Keratinocyte (primary cell): ENCODE data around the gene LTN1. TPM values are rescaled to one million over a fixed set of nuclear protein-coding genes. Genes with fewer than 3 reads are reported as not detected.

Source experiments
- DNase-seq: peaks from one replicate; pipeline ENCODE4 v3.0.0-alpha.2; 2011; ENCODE audit warnings: low read depth, missing footprints, low spot score
- FAIRE-seq: peaks from 2 replicates; lab custom pipeline; 2011; peaks lifted over from hg19 to GRCh38; lab: Jason Lieb, UNC
- H2AFZ ChIP-seq: 2 replicates; pipeline ENCODE4 v1.6.0; 2012; ENCODE audit warnings: low read length, control low read depth, inconsistent platforms; ENCODE audit not compliant: control insufficient read depth
- H3K27ac ChIP-seq: 2 replicates; pipeline ENCODE4 v1.5.1; 2011; ENCODE audit warnings: low read length; ENCODE audit not compliant: control insufficient read depth, insufficient read depth
- H3K27me3 ChIP-seq: 3 replicates; pipeline ENCODE4 v1.6.0; 2011; ENCODE audit warnings: low read length; ENCODE audit not compliant: control insufficient read depth, insufficient read depth; ENCODE audit errors: extremely low read depth
- H3K36me3 ChIP-seq, 2 experiments: 2 replicates in 1 of 2; 3 replicates in 1 of 2; pipeline ENCODE4 v1.5.1; 2011; ENCODE audit warnings: low read length in 2 of 2, mild to moderate bottlenecking in 1 of 2; ENCODE audit not compliant: control insufficient read depth in 2 of 2, insufficient read depth in 2 of 2; ENCODE audit errors: extremely low read depth in 1 of 2
- H3K4me1 ChIP-seq: 3 replicates; pipeline ENCODE4 v1.5.1; 2011; ENCODE audit warnings: low read length; ENCODE audit not compliant: control insufficient read depth, insufficient read depth; ENCODE audit errors: extremely low read depth
- H3K4me2 ChIP-seq: 3 replicates; pipeline ENCODE4 v1.6.0; 2011; ENCODE audit warnings: low read depth, low read length; ENCODE audit not compliant: control insufficient read depth, insufficient read depth; ENCODE audit errors: extremely low read depth
- H3K4me3 ChIP-seq, 3 experiments: fragments of 200-600 bp in 1 of 3; sonication (generic) in 1 of 3; 2 replicates in 2 of 3; 3 replicates in 1 of 3; pipeline ENCODE4 v1.5.1; 2011 to 2016; ENCODE audit warnings: low read length in 3 of 3, mild to moderate bottlenecking in 3 of 3, control low read depth in 2 of 3, inconsistent platforms in 1 of 3, low read depth in 1 of 3, mixed read lengths in 1 of 3, mixed run types in 1 of 3, moderate library complexity in 1 of 3; ENCODE audit not compliant: control insufficient read depth in 2 of 3, insufficient read depth in 2 of 3; ENCODE audit errors: extremely low read depth in 1 of 3
- H3K79me2 ChIP-seq: 2 replicates; pipeline ENCODE4 v1.6.0; 2012; ENCODE audit warnings: low read length; ENCODE audit not compliant: control insufficient read depth, insufficient read depth
- H3K9ac ChIP-seq: 3 replicates; pipeline ENCODE4 v1.6.0; 2011; ENCODE audit warnings: low read length; ENCODE audit not compliant: control insufficient read depth, insufficient read depth; ENCODE audit errors: extremely low read depth
- H3K9me1 ChIP-seq: 3 replicates; pipeline ENCODE4 v1.6.0; 2011; ENCODE audit warnings: low read length; ENCODE audit not compliant: control insufficient read depth, insufficient read depth; ENCODE audit errors: extremely low read depth
- H3K9me3 ChIP-seq: 2 replicates; pipeline ENCODE4 v1.5.1; 2012; ENCODE audit warnings: low read depth, low read length; ENCODE audit not compliant: control insufficient read depth
- H4K20me1 ChIP-seq: 3 replicates; pipeline ENCODE4 v1.6.0; 2011; ENCODE audit warnings: low read length; ENCODE audit not compliant: control insufficient read depth, insufficient read depth; ENCODE audit errors: extremely low read depth
- CTCF ChIP-seq, 3 experiments: IDR thresholded peaks in 1 of 3; conservative IDR thresholded peaks in 1 of 3; optimal IDR thresholded peaks in 1 of 3; 2 replicates in 2 of 3; 3 replicates in 1 of 3; pipeline versions ENCODE3 to v1.5.1; 2011; ENCODE audit warnings: low read length in 3 of 3, mild to moderate bottlenecking in 3 of 3, moderate library complexity in 2 of 3, control low read depth in 1 of 3, inconsistent platforms in 1 of 3; ENCODE audit not compliant: insufficient read depth in 2 of 3; ENCODE audit errors: extremely low read depth in 1 of 3
- EZH2 ChIP-seq: IDR thresholded peaks from one replicate; pipeline ENCODE4 v1.6.1; 2012; ENCODE audit warnings: inconsistent platforms, mild to moderate bottlenecking, low read length, moderate library complexity
- dilution Hi-C: fragments of 300-500 bp; cut with MboI; formaldehyde crosslinking; loops from one replicate; pipeline ENCODE4 v1.7.0; 2020; ENCODE audit warnings: low sequenced_read_pairs; ENCODE audit not compliant: extremely low pct_ligation_motif_present
- polyA plus RNA-seq, 5 experiments: library from polyadenylated mRNA; depleted of rRNA in 3 of 5; stranded (reverse) in 3 of 5; stranded (forward) in 1 of 5; unstranded in 1 of 5; fragments of >200 nt; gene quantifications; 1 replicate in 1 of 5; 2 replicates in 3 of 5; 3 replicates in 1 of 5; pipeline versions ENCODE4 v1.2.1 to v1.2.3, GENCODE V29; 2011 to 2012; ENCODE audit warnings: missing spikeins in 2 of 5, low read depth in 1 of 5, low replicate concordance in 1 of 5

The LTN1 gene
- polyA plus RNA-seq, 1 donor (not counting 4 experiments of a cell fraction or from before 2014, with no cell fraction given): 15.8 TPM

DNA sequence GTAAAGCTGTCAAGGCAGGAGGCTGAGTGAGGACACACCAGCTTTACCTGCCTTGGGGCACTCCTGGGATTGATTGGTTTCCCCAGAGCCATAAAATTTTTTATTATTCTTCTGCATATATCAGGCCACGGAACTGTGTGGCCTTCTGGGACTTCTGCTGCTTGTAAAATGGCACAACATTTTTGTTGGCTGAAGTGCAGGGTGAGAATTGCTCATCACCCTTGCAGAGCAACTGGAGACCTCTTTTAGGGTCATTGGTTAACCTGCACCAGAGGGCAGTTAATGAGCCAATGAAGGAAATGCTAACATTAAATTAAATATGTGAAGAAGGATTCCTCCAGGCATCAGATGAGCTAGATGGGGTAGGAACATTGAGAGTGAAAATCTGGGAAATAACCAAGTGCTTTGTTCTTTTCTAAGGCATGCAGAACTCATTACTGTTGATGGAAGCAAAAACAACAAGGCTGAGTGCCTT lies 87.7 kb downstream of the LTN1 start:
- H3K9me1 ChIP-seq: no peaks in the 10 kb centered on the region
- TF ChIP-seq CTCF (optimal IDR thresholded peaks at IDR 0.05 in 1 of 3, IDR thresholded peaks at IDR 0.05 in 1 of 3, conservative IDR thresholded peaks at IDR 0.05 in 1 of 3; ENCODE audit: extremely low read depth in 1 of 3, insufficient read depth in 2 of 3, low read length in 3 of 3) (no peak), EZH2 (no peak)
- DNase-seq: no peak

GRCh38 chr21:28903448-28903847 lies 89.2 kb downstream of the LTN1 start:
- Histone ChIP-seq H3K9me3 (no peaks in the 10 kb centered on the region), H3K79me2 (no peaks in the 10 kb centered on the region), H3K27me3 (no peaks in the 10 kb centered on the region), H3K36me3 (no peaks in the 10 kb centered on the region), H3K9me1 (no peaks in the 10 kb centered on the region), H3K4me3 (no peak overlapping the region), H2AFZ (no peak overlapping the region), H3K9ac (no peak overlapping the region), H3K27ac (no peak overlapping the region), H4K20me1 (no peaks in the 10 kb centered on the region), H3K4me1 (no peaks in the 10 kb centered on the region), H3K4me2 (no peak overlapping the region)
- no peak for FAIRE-seq
- no peak for DNase-seq
- dilution Hi-C loops: no loop called here
- TF ChIP-seq EZH2 (no peak), CTCF (optimal IDR thresholded peaks at IDR 0.05 in 1 of 3, IDR thresholded peaks at IDR 0.05 in 1 of 3, conservative IDR thresholded peaks at IDR 0.05 in 1 of 3; ENCODE audit: extremely low read depth in 1 of 3, insufficient read depth in 2 of 3, low read length in 3 of 3) (no peak)

More for the DNA sequence above, 87.7 kb downstream of the LTN1 start:
- H3K9ac ChIP-seq: no peak overlapping the region
- H3K27ac ChIP-seq: no peak overlapping the region
- H2AFZ ChIP-seq: no peak overlapping the region
- no peaks in the 10 kb centered on the region for H3K79me2 ChIP-seq
- no peak for FAIRE-seq
- H3K4me1 ChIP-seq: no peaks in the 10 kb centered on the region
- no peak overlapping the region for H3K4me3 ChIP-seq
- H3K4me2 ChIP-seq: no peak overlapping the region
- no peaks in the 10 kb centered on the region for H3K9me3 ChIP-seq
- no peaks in the 10 kb centered on the region for H3K27me3 ChIP-seq
- H4K20me1 ChIP-seq: no peaks in the 10 kb centered on the region
- dilution Hi-C loops: no loop called here
- no peaks in the 10 kb centered on the region for H3K36me3 ChIP-seq
